GM20000 (cell line): ENCODE measurements around the gene PSMA6.

Experiments
- DNase-seq: peaks from one replicate; pipeline ENCODE4 v3.0.0; 2012; ENCODE audit warnings: low spot score
- TF ChIP-seq, protein P1 (sequence below): IDR thresholded peaks from 2 replicates; pipeline ENCODE4 v1.5.1; 2012; ENCODE audit warnings: mild to moderate bottlenecking, control low read depth; ENCODE audit errors: extremely low read depth, missing control alignments

The PSMA6 gene

DNA sequence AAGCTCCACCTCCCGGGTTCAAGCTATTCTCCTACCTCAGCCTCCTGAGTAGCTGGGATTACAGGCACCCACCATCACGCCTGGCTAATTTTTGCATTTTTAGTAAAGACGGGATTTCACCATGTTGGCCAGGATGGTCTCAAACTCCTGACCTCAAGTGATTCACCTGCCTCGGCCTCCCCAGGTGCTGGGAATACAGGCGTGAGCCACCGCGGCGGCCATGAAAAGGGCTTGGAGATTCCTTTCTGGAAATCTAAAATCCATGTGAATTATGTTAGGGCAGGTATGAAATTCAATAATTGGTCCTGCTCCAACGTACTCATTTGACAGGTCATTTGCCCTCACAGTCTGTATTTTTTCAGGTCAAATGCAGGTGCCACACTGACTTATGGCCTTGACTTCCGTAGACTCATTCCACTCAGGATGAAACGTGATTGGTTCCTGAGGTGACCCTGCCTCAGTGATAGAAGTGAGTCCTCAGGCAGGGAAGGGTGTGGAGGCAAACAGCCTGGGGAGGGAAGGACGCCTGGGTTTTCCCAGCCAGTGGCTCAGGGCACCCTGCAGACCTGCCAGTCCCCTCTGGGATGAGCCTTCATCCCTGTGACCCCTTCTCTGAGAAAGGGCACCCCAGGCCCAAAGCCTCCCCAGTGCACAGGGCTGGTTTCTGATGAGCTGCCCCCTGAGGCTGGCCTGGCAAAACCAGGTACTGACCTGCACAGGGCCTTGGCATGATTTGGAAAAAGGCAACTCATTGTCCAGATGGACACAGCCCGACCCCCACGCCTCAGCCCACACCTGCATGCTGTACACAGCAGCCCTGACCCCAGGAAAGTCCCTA is 48.7 kb downstream of the PSMA6 start:
- DNase-seq: no peak
- TF ChIP-seq, protein P1, sequence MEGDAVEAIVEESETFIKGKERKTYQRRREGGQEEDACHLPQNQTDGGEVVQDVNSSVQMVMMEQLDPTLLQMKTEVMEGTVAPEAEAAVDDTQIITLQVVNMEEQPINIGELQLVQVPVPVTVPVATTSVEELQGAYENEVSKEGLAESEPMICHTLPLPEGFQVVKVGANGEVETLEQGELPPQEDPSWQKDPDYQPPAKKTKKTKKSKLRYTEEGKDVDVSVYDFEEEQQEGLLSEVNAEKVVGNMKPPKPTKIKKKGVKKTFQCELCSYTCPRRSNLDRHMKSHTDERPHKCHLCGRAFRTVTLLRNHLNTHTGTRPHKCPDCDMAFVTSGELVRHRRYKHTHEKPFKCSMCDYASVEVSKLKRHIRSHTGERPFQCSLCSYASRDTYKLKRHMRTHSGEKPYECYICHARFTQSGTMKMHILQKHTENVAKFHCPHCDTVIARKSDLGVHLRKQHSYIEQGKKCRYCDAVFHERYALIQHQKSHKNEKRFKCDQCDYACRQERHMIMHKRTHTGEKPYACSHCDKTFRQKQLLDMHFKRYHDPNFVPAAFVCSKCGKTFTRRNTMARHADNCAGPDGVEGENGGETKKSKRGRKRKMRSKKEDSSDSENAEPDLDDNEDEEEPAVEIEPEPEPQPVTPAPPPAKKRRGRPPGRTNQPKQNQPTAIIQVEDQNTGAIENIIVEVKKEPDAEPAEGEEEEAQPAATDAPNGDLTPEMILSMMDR: no peak

DNA sequence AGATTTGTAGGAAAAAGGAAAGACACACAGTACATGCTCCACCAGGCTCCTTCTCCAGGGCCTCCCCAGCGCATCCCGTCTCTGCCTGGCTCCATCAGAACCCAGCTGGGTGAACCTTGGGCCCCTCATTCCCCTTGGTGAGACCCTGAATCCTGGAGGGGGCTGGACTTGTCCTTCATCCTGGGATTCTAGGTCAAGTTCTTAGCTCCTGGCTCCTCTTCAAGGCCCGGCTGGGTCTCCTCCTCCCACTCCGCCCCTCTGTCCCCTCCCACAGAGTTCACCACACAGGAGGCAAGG is 49.2 kb downstream of the PSMA6 start:
- TF ChIP-seq, protein P1: no peak
- DNase-seq: no peak

DNA sequence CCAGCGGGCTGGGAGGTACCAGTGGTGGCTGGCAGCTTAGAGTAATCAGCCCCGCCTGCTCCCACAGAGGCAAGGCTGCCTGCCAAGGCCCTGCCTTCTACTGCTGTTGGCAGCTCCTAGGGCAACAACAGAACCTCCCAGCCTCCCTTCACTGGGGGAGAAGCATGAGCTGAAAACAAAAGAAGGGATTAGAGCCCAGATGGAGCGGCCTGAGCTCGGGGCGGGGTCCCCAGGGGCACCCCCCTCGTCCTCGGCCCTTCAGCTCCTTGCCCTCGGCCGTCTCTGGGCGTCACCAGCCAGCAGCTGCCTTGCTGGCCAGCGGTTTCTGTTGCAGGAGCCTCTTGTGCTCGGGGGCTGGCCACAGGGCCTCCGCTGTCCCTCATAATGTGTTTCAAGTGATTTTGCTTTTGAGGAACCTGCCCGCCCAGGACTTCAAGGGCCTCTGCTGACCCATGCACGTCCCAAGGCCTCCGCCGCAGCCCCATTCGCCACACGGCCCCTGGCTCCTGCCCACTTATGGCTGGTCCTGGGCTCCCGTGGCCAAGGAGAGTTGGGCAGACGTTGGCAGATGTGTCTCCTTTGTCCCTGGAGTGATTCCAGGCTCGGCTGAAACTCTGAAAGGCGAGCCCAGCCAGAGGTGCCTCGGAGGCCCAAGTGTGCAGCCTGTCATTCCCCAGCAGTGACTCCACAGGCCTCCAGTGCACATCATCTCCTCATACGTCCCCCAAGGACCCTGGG is 49.7 kb downstream of the PSMA6 start:
- DNase-seq: no peak
- TF ChIP-seq, protein P1: no peak

DNA sequence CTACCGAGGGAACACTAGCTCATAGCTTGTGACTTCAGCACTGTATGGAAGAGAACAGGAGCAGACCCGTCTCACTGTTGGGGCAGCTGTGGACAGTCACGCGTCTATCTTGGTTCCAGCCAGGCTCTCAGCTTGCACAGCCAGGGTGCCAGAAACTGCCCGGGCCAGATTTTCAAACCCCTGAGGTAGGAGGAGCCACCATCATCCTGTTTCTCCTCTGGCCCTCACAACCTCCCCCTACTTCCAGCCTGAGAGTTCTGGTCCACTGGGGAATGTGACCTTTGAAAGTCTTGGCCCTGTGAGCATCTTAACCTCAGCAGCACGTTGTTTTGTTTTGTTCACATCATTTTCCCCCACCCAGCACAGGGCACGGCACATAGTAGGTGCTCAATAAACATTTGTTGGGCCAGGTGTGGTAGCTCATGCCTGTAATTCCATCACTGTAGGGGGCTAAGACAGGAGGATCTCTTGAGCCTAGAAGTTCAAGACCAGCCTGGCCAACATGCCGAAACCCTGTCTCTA is 50.4 kb downstream of the PSMA6 start:
- TF ChIP-seq, protein P1: no peak
- DNase-seq: no peak

DNA sequence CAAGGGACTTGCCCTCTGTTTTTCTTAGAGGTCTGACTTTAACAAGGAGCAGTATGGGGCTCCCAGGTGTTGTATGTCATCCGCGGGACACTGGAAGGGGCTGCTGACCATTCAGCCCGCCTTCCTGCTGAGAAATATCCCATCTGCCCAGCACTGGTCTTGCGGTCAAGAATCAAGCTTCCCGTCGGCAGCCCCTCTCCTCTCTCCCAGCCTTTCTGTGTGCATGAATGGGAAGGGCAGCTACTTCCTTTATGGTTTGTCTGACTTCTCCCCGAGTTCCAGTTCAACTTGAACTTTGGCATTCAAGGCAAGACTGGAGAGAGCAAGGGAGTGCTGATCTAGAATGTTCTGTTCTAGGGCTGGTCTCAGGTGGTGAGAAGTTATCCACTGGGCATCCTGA is 51.5 kb downstream of the PSMA6 start:
- TF ChIP-seq, protein P1: no peak
- no peak for DNase-seq

DNA sequence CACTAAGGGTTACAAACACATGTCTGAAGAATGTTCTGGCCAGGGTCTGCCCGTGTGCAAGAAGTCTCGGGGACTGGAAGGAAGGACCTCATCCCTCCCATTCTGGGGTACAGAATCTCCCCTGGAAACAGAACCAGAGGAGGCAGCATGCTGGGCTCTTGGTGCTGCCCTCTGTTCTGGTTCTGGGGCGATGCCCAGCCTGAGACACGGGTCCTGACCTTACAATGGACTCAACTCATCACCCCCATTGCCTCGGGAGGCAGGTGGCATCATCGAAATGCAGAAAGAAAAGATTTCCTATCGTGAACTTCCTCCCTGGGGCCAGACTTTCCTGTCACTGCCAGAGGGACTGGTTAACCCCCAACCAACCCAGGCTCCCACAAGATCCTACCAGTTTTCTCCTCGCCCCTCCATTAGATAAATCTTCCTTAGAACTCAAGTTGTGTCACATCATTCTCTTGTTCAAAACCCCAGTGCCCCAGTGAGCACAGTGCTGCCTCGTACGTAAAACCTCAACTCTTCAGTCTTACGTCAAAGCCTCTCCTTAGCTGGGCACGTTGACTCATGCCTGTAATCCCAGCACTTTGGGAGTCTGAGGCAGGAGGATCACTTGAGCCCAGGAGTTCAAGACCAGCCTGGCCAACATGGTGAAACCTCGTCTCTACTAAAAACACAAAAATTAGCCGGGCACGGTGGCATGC is 52.1 kb downstream of the PSMA6 start:
- TF ChIP-seq, protein P1: no peak
- DNase-seq: no peak
